ENCODE results near the gene CD55. TPM values are rescaled to one million over a fixed set of nuclear protein-coding genes. Genes with fewer than 3 reads are reported as not detected.

The CD55 gene
- total RNA-seq, 1 experiment from 2014 or later, result 17.3 TPM

- no peaks in the 10 kb centered on the region; the same call in 1 of the 2 replicates for H3K4me1 ChIP-seq (ENCODE audit: insufficient read depth, low read length)
- no peak overlapping the region for H3K18ac ChIP-seq (ENCODE audit: insufficient read length, low read depth, low read length)
- H4K5ac ChIP-seq (ENCODE audit: insufficient read length, low read depth, low read length), result no peak overlapping the region
- no peak overlapping the region for H2BK15ac ChIP-seq (ENCODE audit: low read depth, low read length)
- Mint-ChIP-seq H3K27me3 (ENCODE audit: low read depth) (no peaks in the 10 kb centered on the region), H3K27ac (no peak overlapping the region), H3K9me3 (no peaks in the 10 kb centered on the region), H3K36me3 (ENCODE audit: insufficient read depth in 1 of 3, low read depth in 3 of 3) (peaks cover 2 to 41% (median 11%) of the 10 kb centered on the region in 3 experiments), H3K4me3 (no peak overlapping the region), H3K4me1 (peaks cover 8 to 9% of the 10 kb centered on the region in 2 experiments)
- H3K27ac ChIP-seq (ENCODE audit: insufficient read length, low read depth, low read length), result no peak overlapping the region
- no peak overlapping the region for H3K9ac ChIP-seq (ENCODE audit: extremely low read depth, insufficient read length, low read length)
- WGBS (ENCODE audit: extremely low coverage, insufficient read length, low lambda C conversion rate), result no CpG with 5 or more reads among the region's 1 CpG
- H2BK120ac ChIP-seq (ENCODE audit: low read depth, low read length, poor library complexity, severe bottlenecking), result no peak overlapping the region
- H2AFZ ChIP-seq (ENCODE audit: low read length), result no peak overlapping the region
- H3K4me2 ChIP-seq (ENCODE audit: insufficient read depth, insufficient read length, low read length), result no peak overlapping the region
- no peak for DNase-seq
- no peak overlapping the region for H4K8ac ChIP-seq (replicated peaks; ENCODE audit: insufficient read length, low read depth, low read length)
- H3K27me3 ChIP-seq (ENCODE audit: insufficient read depth, low read length), result no peaks in the 10 kb centered on the region
- no peak overlapping the region for H2AK5ac ChIP-seq (ENCODE audit: insufficient read length, low read length)
- H4K20me1 ChIP-seq (ENCODE audit: control insufficient read depth, insufficient read depth, insufficient read length), result no peaks in the 10 kb centered on the region
- H3K4ac ChIP-seq (ENCODE audit: low read depth, low read length), result no peak overlapping the region
- H3K23me2 ChIP-seq (ENCODE audit: insufficient read length, low read depth, low read length, poor library complexity, severe bottlenecking), result no peaks in the 10 kb centered on the region
- H4K91ac ChIP-seq (ENCODE audit: insufficient read length, low read depth, low read length), result no peak overlapping the region
- no peak overlapping the region for H2BK20ac ChIP-seq (ENCODE audit: low read depth, low read length, poor library complexity, severe bottlenecking)
- H3K9me3 ChIP-seq (ENCODE audit: control insufficient read depth, low read depth, low read length), result no peaks in the 10 kb centered on the region
- no peak for TF ChIP-seq CTCF (conservative IDR thresholded peaks at IDR 0.05)
- H3K14ac ChIP-seq (ENCODE audit: insufficient read depth, low read length), result no peak overlapping the region
- no peaks in the 10 kb centered on the region for H3K79me2 ChIP-seq (ENCODE audit: insufficient read depth, low read length)
- H3T11ph ChIP-seq (ENCODE audit: low read length), result no peak overlapping the region
- no peak overlapping the region for H2BK12ac ChIP-seq (ENCODE audit: insufficient read length, low read depth, low read length)
- H3K23ac ChIP-seq (ENCODE audit: insufficient read length, low read depth, low read length), result no peak overlapping the region
- H3K79me1 ChIP-seq (ENCODE audit: insufficient read depth, low read depth, low read length, poor library complexity, severe bottlenecking), result no peaks in the 10 kb centered on the region
- no peak overlapping the region for H2BK5ac ChIP-seq (ENCODE audit: insufficient read length, low read length)
- no peak overlapping the region for H3K56ac ChIP-seq (ENCODE audit: insufficient read length, low read depth, low read length)
Measured at GRCh38 chr1:207342332-207342731, 20.9 kb downstream of the CD55 start.
